HUES64 (cell line): ENCODE measurements around the gene POLR3GL.

Experiments used
- H3K27ac ChIP-seq: 2 replicates; pipeline ENCODE4 v1.7.0; 2013; ENCODE audit warnings: low read depth, low read length, inconsistent platforms
- H3K27me3 ChIP-seq: 2 replicates; pipeline ENCODE4 v1.6.1; 2013; ENCODE audit warnings: mild to moderate bottlenecking, low read length; ENCODE audit not compliant: insufficient read depth
- H3K36me3 ChIP-seq: 2 replicates; pipeline ENCODE4 v1.6.1; 2013; ENCODE audit warnings: mild to moderate bottlenecking, low read length; ENCODE audit not compliant: insufficient read depth
- H3K4me1 ChIP-seq: 2 replicates; pipeline ENCODE4 v1.6.1; 2013; ENCODE audit warnings: mild to moderate bottlenecking, low read length, moderate library complexity; ENCODE audit not compliant: insufficient read depth
- H3K4me3 ChIP-seq: 2 replicates; pipeline ENCODE4 v1.5.1; 2013; ENCODE audit warnings: mild to moderate bottlenecking, low read length, moderate library complexity
- H3K9ac ChIP-seq: 2 replicates; pipeline ENCODE4 v1.6.1; 2013; ENCODE audit warnings: mild to moderate bottlenecking, low read depth, low read length
- H3K9me3 ChIP-seq: 2 replicates; pipeline ENCODE4 v1.6.1; 2013; ENCODE audit warnings: low read depth, low read length; ENCODE audit not compliant: insufficient read depth
- WGBS: fragments of 150-250, 120-280 bp; methylation state at CpG from one replicate; pipeline ENCODE4 v1.1.7; 2013; ENCODE audit warnings: missing lambda C conversion rate; 5-methylcytosine and 5-hydroxymethylcytosine counted together

The POLR3GL gene

DNA sequence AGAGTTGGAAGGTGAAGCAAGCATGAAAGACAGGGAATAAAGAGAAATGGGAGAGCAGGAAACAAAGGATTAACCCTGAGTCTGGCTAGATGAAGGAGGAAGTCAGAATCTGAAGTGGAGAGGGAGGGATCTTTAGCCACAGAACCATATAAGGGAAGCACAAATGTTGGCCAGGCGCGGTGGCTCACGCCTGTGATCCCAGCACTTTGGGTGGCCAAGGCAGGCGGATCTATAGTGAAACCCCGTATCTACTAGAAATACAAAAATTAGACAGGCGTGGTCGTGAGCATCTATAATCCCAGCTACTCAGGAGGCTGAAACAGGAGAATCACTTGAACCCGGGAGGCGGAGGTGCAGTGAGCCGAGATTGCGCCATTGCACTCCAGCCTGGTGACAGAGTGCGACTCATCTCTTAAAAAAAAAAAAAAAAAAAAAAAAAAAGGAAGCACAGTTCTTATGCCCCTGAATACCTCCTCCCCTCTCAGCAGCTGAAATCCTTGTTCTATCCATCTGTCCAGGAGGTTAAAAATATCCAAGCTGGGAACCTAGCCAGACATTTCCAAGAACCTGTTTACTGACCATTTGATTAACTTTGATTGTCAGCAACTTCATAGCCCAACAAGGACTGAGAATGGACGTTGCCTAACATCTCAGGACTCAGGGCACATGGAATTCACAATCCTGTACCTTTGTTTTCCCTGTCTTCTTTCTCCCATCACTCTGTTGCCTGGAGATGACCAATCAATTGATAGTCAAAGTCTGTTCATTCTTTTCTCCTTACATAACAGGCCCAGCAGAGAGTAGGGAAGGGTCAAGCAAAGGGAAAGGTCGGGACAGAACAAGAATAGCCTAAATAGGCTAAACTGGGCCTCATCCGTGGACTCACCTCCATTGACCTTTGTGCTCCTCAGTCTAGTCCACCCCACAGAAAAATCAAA lies 21.3 kb downstream of the POLR3GL start:
- Histone ChIP-seq H3K9me3 (no peaks in the 10 kb centered on the region), H3K27me3 (no peaks in the 10 kb centered on the region), H3K4me1 (peaks cover 16% of the 10 kb centered on the region), H3K27ac (no peak overlapping the region), H3K9ac (no peak overlapping the region), H3K36me3 (no peaks in the 10 kb centered on the region), H3K4me3 (no peak overlapping the region)
- 84% methylated on average over 14 of the region's 15 CpGs for WGBS

DNA sequence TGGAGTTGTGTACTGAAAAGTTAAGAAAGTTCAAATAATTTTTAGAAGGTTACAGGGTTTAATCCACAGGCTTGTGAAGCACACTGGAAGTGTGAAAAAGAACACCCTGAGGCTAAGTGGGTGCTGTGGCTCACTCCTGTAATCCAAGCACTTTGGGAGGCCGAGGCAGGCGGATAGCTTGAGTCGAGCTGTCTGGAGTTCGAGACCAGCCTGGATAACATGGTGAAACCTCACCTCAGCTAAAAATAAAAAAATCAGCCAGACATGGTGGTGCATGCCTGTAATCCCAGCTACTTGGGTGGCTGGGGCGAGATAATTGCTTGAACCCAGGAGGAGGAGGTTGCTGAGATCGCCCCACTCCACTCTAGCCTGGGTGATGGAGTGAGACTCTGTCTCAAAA lies 22.1 kb downstream of the POLR3GL start:
- H3K4me1 ChIP-seq, result peaks cover 16% of the 10 kb centered on the region

DNA sequence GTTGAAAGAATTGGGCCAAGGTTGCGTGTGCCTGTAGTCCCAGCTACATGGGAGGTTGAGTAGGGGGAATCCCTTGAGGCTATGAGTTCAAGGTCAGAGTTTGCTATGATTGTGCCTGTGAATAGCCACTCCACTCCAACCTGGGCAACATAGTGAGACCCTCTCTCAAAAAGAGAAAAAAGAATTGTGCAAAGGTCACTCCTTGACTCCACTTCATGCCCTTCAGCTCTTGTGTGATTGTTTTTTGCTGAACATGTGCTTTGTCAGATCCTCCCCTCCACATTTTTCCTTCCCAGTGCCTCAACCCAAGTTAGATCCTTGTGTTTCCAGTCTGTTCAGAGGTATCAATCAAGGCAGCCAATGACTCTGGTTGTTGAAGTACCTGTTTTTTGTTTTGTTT lies 23.4 kb downstream of the POLR3GL start:
- Histone ChIP-seq H3K9ac (no peak overlapping the region), H3K4me3 (no peak overlapping the region), H3K27me3 (no peaks in the 10 kb centered on the region), H3K4me1 (peaks cover 24% of the 10 kb centered on the region), H3K9me3 (no peaks in the 10 kb centered on the region), H3K36me3 (peaks cover 10% of the 10 kb centered on the region), H3K27ac (no peak overlapping the region)
- 96% methylated on average over 1 of the region's 1 CpG for WGBS

More for the DNA sequence above, 22.1 kb downstream of the POLR3GL start:
- Histone ChIP-seq H3K9me3 (no peaks in the 10 kb centered on the region), H3K9ac (no peak overlapping the region), H3K27ac (no peak overlapping the region), H3K36me3 (no peaks in the 10 kb centered on the region), H3K4me3 (no peak overlapping the region), H3K27me3 (no peaks in the 10 kb centered on the region)
- 96% methylated on average over 6 of the region's 6 CpGs for WGBS

DNA sequence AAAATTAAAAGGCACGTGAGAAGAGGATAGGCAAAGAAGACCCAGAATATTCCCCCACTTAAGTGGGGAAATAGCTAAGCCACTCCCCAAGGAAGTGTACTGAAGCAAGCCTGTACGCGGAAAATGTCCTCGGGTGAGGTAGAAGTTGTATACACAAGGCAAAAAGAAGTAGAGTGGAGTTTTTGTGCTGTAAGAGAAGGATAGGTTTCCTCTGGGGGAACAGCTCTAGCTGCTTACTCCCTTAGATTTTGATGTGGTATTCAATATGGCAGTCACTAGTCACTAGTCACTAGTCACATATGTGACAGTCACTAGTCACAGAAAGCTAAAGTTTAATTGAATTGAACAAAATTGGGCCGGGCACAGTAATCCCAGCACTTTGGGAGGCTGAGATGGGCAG lies 24.3 kb downstream of the POLR3GL start:
- Histone ChIP-seq H3K36me3 (peaks cover 18% of the 10 kb centered on the region), H3K27ac (no peak overlapping the region), H3K9me3 (no peaks in the 10 kb centered on the region), H3K27me3 (no peaks in the 10 kb centered on the region), H3K4me3 (no peak overlapping the region), H3K9ac (no peak overlapping the region), H3K4me1 (peaks cover 31% of the 10 kb centered on the region)
- WGBS, result 93% methylated on average over 5 of the region's 5 CpGs

DNA sequence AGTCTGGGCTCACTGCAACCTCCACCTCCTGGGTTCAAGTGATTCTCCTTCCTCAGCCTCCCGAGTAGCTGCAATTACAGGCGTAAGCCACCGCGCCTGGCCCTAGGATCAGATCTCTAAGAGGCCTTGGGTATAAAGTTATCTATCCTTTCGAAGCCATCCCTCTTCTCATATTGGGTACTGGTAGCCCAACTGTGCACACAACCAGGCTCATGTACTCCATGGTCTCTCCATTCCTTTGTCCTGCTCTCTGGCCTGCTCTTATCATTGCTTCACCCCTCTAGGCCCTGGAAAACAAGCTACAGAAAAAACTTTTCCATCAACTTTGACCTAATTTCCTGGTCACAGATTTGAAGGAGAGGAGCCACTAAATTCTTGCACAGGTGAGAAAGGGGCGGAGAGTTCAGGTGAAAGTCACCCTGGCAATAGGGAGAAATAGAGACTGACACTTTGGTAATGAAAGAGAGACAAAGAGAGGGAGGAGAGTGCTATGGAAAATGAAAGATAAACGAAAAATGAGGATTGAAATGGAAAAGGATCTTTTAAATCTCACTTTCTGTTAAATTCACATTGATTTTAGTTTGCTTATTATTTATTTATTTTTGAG lies 25.9 kb downstream of the POLR3GL start:
- Histone ChIP-seq H3K4me1 (peaks cover 31% of the 10 kb centered on the region), H3K9ac (no peak overlapping the region), H3K27me3 (no peaks in the 10 kb centered on the region), H3K27ac (no peak overlapping the region), H3K36me3 (peaks cover 34% of the 10 kb centered on the region), H3K4me3 (no peak overlapping the region), H3K9me3 (no peaks in the 10 kb centered on the region)
- WGBS, result 97% methylated on average over 7 of the region's 7 CpGs

DNA sequence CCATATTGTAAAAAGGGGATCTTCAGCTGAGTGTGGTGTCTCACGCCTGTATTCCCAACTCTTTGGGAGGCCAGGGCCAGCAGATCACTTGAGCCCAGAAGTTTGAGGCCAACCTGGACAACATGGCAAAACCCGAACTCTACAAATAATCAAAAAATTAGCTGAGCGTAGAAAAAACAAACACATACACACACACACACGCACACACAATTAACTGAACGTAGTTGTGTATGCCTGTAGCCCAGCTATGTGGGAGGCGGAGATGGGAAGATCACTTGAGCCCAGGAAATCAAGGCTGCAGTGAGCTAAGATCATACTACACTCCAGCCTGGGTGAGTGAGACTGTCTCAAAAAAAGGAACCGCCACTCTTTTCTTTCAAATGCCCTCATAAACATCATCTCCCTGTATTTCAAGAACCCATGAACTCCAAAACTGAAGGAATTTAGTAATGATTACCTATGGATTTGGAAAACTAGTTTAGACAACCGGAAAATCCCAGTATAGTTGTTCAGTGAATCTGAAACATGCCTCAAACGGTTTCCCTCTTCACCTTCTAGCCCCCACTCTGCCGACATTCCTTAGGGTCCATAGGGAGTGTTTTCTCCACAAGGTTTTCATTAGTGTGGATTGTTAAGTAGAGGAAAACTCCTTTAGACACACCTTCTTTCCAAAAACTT lies 27.4 kb downstream of the POLR3GL start:
- Histone ChIP-seq H3K36me3 (peaks cover 34% of the 10 kb centered on the region), H3K27me3 (no peaks in the 10 kb centered on the region), H3K9ac (no peak overlapping the region), H3K9me3 (no peaks in the 10 kb centered on the region), H3K4me3 (no peak overlapping the region; the same call in 1 of the 2 replicates), H3K4me1 (peaks cover 23% of the 10 kb centered on the region; the same call in 1 of the 2 replicates), H3K27ac (no peak overlapping the region)
- WGBS, result 91% methylated on average over 8 of the region's 10 CpGs

DNA sequence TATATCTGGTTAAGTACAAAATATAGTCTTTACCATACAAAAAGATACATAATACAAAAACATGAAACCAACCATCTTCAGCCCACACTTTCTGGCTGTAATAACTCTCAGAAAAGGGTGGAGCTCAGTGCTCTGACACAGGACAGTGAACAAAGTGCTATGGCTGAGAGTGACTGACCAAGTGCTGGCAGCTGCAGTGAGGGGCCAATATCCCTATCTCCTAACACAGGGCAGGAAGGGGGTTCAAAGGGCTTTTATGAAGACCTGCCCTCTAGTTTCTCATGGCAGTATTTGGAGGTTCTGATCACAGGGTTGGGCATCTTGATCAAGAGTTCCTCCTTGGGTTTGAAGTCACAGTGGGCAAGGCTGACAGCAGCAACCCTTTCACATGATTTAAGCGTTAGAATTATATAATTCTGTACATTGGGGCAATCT lies 28.0 kb downstream of the POLR3GL start:
- Histone ChIP-seq H3K36me3 (peaks cover 34% of the 10 kb centered on the region), H3K27me3 (no peaks in the 10 kb centered on the region), H3K9ac (no peak overlapping the region), H3K9me3 (no peaks in the 10 kb centered on the region), H3K4me3 (peak overlapping the region; percentile 6; the same call in 1 of the 2 replicates), H3K27ac (no peak overlapping the region), H3K4me1 (peaks cover 30% of the 10 kb centered on the region)
- 89% methylated on average over 1 of the region's 1 CpG for WGBS

DNA sequence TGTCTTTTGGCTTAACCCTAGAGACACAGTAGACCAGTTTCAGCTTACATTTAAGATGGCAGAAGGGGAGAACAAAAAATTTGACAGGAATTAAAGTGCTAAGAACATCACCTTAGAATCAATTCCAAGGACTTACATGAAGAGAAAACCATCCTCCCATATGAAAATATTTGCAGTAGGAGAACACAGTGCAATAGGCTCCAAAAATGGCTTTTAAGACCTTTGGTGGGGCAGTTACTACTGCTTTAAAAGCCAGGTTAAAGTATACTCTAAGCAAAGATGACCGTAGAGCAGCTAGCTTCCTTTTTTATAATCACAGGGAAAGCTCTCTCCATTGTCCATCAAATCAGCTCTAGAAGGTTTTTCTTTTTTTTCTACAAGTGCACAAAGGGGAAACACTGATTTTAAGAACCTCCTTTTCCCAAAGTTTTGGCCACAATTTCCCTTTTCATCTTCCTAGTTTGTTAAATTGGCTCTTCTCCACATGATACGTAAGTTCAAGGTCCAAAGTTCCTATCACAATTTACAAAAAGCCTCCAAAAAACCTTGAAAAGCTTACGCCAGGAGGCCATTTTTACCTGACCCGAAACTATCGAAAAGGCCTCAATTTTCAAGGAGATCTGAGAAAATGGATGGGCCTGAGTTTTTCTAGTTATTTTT lies 28.6 kb downstream of the POLR3GL start:
- Histone ChIP-seq H3K36me3 (peaks cover 34% of the 10 kb centered on the region), H3K27ac (no peak overlapping the region), H3K4me3 (peak overlapping the region; percentile 94; the same call in 1 of the 2 replicates), H3K9ac (no peak overlapping the region), H3K4me1 (peaks cover 35% of the 10 kb centered on the region), H3K27me3 (no peaks in the 10 kb centered on the region), H3K9me3 (no peaks in the 10 kb centered on the region)
- WGBS, result 96% methylated on average over 5 of the region's 5 CpGs

DNA sequence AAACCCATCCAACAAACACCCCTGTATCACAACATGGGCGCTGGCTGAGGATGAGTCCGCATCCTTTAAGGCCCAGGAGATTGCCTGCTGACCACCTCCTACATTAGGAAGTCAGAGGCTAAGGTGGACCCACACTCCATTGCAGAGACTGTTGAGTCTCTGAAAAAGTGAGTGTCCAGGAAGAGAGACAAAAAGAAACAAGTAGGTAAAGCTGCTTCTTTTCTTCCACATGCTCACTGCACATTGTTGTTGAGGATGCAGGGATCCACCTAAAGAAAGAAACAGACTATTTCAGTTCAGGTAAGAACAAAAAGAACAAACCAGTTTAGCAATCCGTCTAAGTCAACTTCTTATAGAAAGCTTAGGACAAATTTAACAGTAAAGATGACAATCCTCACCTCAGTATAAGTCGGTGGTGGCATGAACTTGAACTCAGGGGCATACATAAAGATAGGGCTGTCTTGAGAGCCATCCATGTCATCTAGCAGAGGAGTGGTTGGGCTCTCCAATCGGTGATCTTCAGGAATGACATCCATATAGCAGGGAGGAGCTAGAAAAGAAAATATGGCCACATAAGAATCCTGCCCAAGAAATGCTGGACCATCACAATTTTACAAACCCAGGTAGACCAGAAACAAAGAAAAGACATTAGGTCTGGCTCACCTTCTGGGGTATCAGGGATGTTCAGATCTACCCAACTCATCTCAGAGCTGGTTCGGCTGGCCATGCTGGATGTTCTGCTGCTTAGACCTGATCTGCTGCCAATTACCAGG lies 29.3 kb downstream of the POLR3GL start:
- 94% methylated on average over 6 of the region's 6 CpGs for WGBS
- Histone ChIP-seq H3K36me3 (peaks cover 34% of the 10 kb centered on the region), H3K9ac (no peak overlapping the region), H3K27ac (no peak overlapping the region), H3K4me1 (peaks cover 37% of the 10 kb centered on the region), H3K9me3 (no peaks in the 10 kb centered on the region), H3K27me3 (no peaks in the 10 kb centered on the region), H3K4me3 (peak overlapping the region; percentile 94)

DNA sequence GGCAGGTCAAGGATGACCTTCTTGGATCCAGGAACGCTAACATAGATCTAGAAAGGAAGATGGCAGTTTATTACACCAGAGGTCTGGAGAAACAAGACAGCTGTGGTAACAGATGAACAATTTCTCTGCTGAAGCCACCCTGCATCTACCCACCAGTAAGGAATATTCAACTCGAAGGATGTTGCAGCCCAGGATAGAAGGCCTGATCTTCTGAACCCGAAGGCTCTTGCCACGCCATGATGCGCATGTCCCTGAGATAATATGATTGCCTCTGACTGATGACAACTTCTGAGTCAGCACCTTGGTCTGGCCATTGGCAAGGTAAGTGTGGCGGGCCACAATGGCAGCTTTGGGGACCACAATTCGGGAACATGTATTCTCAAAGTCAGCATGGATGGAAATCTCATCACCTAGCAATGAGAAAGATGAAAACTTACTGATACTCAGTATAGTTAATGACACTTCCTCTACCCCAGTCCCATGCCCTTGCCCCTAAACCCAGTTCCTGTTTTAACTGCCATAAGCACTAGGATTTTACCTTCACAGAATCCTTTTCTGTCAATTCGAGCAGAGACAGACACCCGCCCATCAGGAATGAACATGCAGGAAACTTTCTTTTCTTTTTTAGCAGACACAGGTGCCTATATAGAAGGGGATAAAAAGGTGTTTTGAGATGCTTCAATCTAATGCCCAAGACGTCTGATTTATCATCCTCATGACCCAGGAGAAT lies 30.1 kb downstream of the POLR3GL start:
- Histone ChIP-seq H3K27ac (no peak overlapping the region), H3K9me3 (no peaks in the 10 kb centered on the region)
- WGBS, result 92% methylated on average over 10 of the region's 10 CpGs

More for the DNA sequence above, 30.1 kb downstream of the POLR3GL start:
- Histone ChIP-seq H3K4me3 (peak overlapping the region; percentile 94), H3K4me1 (peaks cover 41% of the 10 kb centered on the region), H3K36me3 (peaks cover 34% of the 10 kb centered on the region), H3K9ac (peak overlapping the region; percentile 87; the same call in 1 of the 2 replicates), H3K27me3 (no peaks in the 10 kb centered on the region)
